SKM-1 (cell line): ENCODE results near the gene AP4B1.
A peak's percentile ranks its signal among the peaks of the same experiment; 100 is the strongest.

Source experiments
- DNase-seq: peaks from one replicate; lab custom pipeline; 2025; ENCODE audit not compliant: unreplicated experiment; lab: John Stamatoyannopoulos, UW

AP4B1 gene

DNA sequence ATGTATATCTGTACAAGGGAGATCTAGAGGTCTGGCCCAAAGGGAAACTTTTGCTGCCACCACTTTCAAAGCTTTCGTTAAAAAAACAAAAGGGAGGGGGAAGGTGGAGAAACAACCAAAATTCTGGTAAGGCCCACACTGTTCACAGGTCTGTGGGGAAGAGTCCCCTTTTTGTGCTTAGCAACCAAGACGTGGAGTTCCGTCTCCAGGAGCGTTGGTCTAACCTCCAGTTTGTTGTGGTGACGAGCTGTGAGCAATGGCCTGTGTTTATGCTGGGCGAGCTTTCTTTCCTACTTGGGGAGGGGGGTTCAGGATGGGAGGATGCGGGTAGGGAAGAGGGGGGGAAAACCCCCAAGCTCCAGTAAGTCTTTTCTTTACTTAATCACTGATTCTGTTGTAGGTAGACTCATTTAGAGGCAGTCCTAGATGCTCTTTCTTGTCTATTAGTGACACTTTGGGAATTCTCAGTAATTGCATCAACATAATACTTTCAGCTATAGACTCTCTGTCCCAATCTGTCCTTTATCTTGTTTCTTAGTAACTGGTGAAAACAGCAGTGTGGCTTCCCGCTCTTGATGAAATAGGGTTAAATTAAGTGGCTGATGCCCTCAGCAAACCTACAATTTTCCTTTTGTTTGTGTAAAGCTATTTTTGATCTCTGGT, 26.0 kb upstream of the AP4B1 start:
- peak; percentile 17 for DNase-seq

DNA sequence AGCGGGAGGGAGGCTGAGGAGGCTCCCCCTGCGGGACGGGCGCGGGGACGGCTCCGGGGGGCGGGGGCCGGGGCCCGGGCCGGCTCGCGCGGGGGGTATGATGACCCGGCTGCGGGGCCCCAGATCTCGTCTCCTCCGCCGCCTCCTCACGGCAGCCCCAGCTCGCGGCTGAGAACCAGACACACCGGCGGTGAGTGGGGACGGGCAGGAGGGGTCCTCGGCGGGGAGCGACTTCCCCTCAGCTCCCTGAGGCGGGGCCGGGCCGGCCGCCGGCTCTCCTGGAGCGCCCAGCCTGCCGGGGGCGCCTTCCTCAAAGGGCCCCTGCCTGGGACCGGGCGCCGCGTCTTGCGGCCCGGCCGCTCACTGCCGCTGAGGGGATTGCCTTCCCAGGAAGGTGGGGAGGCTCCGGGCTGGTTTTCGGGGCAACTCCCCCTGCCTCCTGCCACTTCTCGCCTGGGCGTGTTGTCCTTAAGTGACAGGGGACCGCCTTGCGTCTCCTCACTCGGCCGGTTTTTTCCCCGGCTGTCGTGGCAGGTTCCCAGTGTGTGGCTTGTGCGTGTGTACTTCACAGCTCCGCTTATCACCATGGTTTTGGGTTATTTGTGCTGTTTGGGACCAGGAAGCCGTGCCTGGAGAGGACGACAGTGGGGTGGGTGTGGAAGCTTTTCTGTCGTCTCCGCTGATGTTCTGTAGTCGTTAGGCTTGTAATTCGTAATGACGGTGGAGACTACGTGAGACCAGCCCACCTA, 25.3 kb upstream of the AP4B1 start:
- peak; percentile 49 for DNase-seq

DNA sequence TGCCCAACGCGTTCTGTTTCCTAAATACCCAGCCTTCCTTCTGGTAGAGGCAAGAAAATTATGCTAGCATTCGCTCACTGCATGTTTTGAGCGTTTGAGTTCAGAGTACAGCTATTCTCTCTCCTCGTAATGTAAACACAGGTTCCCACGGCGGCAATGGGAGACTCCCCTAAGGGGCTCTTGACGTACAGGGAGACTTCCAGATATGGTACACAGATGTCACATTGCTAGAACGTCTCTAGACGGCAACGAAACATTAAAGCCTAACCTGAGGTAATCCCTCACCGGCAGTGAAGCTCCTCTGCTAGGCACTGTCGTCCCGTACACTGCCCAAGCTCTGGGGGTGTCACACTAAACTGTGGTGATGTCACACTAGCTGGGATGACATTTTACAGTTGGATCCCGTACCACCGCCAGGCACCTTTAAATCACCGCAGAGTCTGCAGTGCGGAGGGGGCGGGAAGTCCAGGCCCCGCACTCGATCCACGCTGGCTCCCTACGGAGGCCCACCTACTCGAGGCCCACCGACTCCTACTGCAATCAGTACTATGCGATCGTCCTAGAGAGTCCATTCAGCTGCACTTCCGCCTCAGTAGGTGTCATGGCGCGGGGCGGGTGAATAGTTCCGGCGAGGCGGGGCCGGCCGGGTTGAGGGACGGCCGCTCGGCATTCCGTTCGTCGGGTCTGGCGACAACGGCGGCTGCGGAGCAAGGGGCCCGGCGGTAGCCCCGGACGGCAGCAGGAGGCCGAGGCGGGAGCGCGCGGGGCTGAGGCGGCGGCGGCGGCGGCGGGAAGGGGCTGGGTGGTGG, 24.5 kb upstream of the AP4B1 start, which contains the start of gene HIPK1:
HIPK1 (plus strand) TSS at position 384 of the 809 bp plus-strand sequence.
- DNase-seq: peak; percentile 77

DNA sequence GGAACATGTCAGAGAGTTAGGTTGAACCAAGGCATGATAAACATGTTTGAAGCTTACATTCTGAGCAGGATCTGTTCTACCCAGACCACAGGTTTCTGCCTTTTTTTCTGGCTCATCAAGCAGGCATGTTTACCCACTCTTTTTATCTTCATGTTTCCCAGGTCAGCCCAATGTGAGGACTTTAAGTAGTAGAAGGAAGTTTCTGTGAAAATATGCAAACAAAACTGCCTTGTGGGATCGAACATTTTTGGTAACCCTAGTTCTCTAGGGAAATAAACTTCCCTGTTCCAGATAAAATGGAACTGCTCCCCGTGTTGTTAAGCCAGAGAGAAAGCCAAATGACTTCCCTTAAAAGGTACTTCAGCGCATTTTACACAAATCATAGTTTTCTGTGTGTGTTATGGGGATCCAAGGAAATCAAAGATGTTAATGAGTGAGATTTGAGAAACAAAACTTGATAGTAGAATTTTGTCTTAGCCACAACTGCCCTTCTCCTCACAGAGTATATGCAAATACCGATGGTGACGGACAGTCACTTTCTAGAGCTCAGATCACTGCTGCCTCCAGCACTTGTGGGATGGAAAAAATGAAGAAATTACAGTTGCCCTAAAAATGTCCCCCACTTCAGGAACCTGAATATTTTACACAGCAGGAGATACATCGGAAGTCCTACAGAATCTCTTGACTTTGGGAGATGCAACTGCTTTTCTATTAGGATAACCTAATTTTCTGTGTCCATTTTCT, 23.8 kb upstream of the AP4B1 start:
- DNase-seq: peak; percentile 11

DNA sequence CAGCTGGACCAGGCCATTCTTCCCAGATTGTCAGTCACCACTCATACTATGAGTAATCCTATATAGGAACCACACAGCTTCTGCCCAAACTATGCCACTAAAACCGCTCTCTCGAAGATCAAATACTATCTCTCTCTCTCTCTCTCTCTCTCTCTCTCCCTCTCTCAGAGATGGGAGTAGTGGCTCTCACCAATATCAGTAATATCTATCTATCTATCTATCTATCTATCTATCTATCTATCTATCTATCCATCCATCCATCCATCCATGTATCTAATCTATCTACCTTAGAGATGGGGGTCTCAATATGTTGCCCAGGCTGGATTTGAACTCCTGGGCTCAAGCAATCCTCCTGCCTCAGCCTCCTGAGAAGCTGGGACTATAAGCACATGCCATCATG, 19.9 kb upstream of the AP4B1 start:
- DNase-seq: no peak

DNA sequence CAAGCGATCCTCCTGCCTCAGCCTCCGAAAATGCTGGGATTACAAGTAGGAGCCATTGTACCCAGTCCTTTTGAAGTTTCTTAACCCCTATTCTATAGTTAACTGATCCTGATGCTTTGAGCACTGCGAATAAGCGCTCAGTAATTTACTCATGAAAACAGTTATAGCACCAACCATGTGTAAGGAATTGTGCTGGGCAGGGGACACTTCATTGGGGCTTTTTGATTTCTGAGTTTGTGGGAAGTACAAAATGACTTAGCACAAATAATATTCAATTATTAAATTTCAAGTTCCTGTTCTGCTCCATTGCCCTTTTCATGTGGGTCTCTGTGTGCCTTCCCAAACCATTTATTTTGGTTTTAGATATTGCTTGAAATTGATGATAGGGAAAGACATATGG, 18.4 kb upstream of the AP4B1 start:
- DNase-seq: no peak

DNA sequence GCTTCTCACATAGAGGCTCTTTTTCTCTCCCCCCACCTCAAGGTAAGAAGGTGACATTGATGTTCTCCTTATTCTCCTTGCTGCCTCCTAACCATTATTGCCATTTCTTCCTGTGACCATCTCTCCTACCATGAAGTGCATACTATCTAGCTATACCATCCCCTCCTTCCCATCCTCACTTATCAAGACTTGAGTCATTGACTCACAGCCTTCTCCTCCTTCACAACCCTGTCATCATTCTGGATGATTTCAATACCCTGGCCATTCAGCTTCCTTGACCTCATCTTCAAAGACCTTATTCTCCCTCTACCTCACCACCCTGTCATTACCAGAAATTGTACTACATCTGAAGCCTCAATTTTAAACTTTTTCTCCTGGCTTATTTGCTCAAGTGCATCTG, 13.6 kb upstream of the AP4B1 start:
- DNase-seq: no peak

DNA sequence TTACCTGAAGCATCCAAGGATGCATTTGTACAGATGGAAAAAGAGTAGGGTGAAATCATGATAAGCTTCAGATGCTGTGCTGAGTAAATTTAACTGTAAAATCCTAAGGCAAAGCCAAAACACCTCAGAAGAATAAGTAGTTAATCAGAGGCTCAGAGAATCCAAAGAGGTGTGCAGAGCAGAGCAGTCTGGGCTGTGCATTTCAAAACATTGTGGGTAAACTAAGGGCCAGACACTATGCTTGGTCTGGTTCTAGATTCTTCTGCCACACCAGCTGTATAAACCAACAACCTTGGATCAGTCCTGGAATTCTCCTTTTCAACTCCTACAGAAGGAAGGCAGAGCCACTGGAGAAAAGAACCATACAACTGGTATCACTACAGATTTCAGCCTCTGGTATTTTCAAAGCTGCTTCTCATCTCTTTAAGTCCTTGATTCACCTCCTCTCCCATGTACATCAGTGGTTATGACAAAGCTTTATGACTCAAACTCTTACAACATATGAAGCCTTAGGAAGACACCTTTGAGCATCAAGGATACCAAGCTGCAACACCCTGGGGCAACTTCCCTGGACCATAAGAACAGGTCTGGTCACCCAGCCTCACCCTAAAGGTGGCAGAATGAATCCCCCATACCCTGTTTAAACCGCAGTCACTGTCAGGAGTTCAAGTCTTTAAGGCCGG, 12.9 kb upstream of the AP4B1 start:
- no peak for DNase-seq

DNA sequence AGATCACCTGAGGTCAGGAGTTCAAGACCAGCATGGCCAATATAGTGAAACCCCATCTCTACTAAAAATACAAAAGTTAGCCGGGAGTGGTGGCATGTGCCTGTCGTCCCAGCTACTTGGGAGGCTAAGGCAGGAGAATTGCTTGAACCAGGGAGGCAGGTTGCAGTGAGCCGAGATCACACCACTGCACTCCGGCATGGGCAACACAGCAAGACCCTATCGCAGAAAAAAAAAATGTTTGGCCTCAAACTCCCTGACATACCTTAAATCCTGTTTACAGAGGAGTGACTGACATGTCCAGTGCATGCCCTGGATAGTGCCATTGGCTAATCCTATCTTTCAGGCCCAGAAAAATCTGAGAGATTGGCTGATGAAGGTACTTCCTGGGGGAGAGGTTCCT, 12.4 kb upstream of the AP4B1 start:
- DNase-seq: no peak

DNA sequence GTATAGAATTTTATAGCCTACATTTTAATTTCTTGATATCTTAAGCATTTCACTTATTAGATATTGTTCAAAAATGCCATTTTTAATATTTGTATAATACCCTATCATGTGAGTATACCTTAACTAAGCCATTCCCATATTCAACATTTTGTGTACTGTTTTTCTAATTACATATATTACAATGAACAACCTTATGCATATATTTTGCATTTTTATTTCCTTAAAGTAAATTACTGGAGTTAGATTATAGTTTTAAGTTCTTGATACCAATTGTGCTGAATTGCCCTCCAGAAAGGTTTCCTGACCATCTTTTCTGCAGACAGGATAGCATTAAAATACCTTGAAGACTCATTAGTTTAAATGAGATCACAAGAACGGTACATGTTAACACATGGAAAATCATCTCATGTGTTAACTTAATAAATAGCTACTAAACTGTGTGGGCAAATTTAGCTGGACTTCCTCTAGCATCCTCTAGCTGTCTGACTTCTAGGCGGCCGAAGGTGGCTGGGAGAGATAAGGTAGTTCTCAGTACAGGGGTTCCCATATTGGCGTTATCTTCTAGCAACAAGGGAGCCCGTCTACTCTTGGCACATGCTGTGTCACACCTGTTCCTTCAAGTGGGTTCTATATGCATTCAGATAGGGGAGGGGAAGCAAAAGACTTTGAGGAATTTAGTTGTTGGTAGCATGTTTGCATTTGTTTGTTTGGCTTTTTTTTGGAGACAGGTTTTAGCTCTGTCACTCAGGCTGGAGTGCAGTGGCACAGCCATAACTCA, 9.5 kb upstream of the AP4B1 start:
- no peak for DNase-seq

DNA sequence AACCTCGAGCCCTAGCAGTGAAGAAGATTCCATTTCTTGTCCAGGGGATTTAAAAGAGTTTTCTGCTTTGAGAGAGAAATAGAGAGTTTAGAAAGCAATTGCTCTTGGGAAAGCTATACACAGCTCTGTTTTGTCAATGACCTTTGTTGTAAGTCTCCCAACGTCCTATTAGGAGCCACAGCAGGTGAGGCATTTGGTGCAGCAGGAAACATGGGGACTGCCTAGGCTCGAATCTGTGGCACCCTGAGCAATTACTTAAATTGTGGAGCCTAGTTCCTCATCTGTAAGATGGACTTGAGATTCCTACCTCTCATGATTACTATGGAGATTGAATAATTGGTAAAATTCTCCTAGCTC, 8.7 kb upstream of the AP4B1 start:
- no peak for DNase-seq

DNA sequence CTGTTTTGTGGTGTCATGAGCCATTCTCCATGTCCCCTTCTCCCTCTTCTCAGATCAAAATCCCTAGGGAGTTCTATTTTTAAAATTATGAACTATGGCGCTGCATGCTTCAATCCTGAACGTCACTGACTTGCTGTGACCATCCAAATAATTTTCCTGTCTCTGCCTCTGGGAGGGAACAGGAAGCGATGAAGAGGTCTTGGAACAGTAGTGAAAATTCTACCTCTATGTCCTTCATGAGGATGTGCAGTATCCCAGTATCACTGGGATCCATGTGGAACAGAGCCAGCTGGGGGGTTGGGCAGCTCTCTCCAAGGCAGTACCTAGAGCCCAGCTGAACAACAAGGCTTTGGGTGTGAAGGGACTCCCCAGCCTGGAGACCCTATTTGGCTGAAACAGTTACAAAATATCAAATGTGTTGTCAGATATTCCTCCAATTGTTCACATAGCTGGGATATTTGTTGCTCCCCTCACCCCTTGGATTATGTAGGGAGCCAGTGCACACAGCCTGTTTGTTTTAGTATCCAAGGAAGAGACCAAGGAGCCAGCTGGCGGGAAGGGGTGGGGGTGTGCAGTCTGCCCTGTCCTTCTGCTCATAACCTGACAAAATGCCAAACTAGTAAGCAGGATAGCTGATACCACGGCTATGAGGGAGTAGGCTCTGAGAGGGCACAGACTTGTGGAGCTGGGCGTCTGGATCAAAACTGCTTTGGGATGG, 8.2 kb upstream of the AP4B1 start:
- no peak for DNase-seq

DNA sequence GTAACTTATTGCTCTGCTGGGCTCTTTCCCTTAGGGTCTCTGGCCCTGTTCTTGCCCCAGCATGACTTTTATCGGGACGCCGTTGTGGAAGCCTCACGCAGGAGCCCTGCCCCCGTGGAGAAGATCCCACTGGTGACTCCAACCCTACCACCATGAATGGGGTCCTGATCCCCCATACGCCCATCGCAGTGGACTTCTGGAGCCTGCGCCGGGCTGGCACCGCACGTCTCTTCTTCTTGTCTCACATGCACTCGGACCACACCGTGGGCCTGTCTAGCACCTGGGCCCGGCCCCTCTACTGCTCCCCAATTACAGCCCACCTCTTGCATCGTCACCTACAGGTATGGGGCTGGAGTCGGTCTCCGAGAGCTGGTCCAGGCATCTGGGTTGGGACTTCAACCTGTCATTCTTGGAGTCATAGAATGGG, 849 bp upstream of the AP4B1 start:
- DNase-seq: no peak

DNA sequence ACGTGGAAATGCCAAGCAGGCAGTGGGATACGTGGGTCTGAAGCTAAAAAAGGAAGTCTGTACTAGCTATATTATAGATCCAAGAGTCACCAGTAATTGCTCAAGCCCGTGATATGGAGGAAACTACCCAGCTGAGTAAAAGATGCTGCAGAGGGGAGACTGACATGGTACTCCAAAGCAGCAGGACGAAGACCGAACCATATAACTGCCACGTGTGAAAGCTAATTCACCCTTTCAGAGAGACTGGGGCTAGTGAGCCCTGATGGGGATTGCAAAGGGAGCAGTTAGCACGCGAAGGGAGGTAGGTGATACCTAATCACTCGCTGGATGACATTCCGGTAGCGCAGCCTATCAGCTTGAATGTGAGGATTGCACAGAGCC, 316 bp downstream of the AP4B1 start:
- no peak for DNase-seq

DNA sequence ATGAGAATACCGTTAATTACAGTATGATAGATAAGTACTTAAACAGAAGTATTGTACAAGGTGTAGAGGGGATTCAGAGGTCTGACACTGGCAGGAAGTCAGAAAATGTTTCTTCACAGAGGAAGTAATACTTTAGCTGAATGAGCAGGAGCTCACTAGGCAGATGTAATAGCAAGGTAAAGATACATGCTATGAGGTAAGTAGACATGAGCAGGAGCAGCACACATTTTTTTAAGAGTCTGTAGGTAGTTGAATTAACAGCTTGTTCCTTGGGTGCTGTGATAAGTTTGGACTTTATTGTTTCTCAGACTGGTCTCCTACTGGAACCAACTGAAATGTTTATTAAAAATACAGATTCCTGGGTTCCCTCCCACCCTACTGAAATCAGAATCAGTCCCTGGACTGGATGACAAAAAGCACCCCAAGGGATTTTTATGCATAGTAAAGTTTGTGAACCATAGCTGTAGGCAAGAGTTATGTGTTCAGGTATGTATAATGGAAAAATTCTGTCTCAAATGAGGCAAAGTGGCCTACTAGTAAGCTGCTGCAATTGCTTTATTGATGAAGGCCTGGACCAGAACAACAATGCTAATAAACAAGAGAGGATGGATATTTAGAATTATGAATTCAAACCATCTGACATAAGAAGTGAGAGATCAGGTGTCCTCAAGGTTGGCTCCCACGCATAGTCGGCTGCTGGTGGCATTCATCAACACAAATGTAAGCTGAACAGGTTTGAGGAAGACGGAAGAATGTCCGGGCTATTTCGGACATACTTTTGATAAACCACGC, 902 bp downstream of the AP4B1 start:
- DNase-seq: no peak

DNA sequence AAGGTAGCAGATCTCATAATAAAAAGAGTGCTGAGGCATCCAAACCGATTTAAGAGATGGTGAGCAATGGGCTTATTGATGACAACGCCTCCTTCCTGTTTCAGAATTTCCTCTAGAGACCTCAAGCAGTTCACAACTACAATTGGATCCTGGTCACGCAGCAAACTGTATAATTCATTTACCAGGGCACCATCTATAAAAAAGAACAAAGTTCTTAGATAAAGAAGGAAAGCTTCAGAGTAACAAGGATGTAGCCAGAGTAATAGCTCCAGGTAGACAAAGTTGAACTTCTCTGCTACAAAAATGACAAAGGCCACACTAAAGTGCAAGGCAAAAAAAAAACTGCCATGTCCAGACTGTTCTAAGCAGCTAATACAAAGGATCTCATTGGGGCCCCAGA, 3.4 kb downstream of the AP4B1 start:
- no peak for DNase-seq

DNA sequence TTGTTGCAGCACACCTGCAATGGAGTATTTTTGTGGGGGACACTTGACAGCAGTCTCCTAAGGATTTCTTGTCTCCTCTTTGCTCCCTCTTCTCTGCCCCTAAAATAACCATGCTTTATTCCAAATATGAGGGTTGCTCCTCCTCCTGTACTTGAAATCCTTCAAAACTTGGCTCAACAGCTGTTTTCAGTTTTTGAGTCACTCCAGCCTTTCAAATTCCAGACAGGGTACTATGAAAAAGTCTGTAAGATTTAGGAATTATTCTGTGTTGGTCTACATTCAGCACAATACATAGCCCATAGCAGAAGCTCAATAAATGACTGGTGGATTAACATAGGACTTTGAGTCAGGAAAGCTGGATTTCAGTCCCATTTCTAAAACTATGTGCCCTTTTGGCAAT, 5.5 kb downstream of the AP4B1 start:
- no peak for DNase-seq

DNA sequence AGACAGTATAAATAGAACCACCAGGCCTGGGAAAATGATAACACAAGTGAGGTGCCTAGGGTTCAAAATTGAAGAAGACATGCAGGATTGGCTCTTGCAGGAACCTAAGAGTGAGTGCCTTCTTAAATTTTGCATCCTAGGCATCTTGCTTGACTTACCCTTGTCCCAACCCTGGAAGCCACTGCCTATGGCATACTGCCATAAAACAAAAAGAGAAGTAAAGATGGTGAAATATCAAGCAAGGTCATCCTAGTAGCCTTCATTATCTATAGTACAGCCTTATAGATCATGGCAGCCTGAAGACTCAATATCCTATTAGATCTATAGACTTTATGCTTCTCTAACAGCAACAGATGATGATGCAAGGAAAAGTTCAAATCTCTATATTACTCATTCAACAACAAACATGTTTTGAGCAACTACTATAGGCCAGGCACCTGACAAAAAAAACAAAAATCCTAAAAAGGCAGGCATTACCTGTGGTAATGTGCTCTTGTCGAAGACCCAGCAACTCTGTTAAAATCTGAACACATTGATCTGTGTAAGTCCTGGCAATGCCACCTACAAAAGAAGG, 6.3 kb downstream of the AP4B1 start:
- no peak for DNase-seq
